Activated T-helper 1 cell treated with Interleukin-2 at 50 U/mL for 16 hours (primary cell): Measurements from ENCODE around the gene PIGT.

Source experiments
- DNase-seq: peaks from one replicate; pipeline ENCODE4 v3.0.0-alpha.2; 2020; ENCODE audit warnings: low read depth

The PIGT gene

GRCh38 chr20:45415822-45416637 lies at the start of gene PIGT:
TSS of gene PIGT (plus strand) at chr20:45416141. CDS start at chr20:45416157, 16 bp downstream.
- DNase-seq = peak; percentile 84

- DNase-seq = no peak
These were observed 49.7 kb upstream of the PIGT start for GRCh38 chr20:45366192-45366591.

GRCh38 chr20:45366631-45367030 lies 49.3 kb upstream of the PIGT start:
- no peak for DNase-seq

- no peak for DNase-seq
These were observed 48.8 kb upstream of the PIGT start for GRCh38 chr20:45367126-45367525.

GRCh38 chr20:45368221-45368980 lies 47.5 kb upstream of the PIGT start:
- DNase-seq = no peak

GRCh38 chr20:45370571-45371160 lies 45.3 kb upstream of the PIGT start:
- no peak for DNase-seq

- no peak for DNase-seq
These were observed 43.7 kb upstream of the PIGT start for GRCh38 chr20:45372241-45372640.

GRCh38 chr20:45372646-45373352 lies 43.1 kb upstream of the PIGT start:
- no peak for DNase-seq

GRCh38 chr20:45373353-45374100 lies 42.4 kb upstream of the PIGT start:
- DNase-seq = peak; percentile 84

- DNase-seq = no peak
These were observed 41.9 kb upstream of the PIGT start for GRCh38 chr20:45374101-45374467.

- no peak for DNase-seq
These were observed 41.0 kb upstream of the PIGT start for GRCh38 chr20:45374966-45375365.

GRCh38 chr20:45377269-45377668 lies 38.7 kb upstream of the PIGT start:
- no peak for DNase-seq

GRCh38 chr20:45378191-45378590 lies 37.8 kb upstream of the PIGT start, which contains the start of gene TP53TG5:
TSS of gene TP53TG5 (minus strand) at chr20:45378325. CDS start at chr20:45378236, 89 bp downstream.
- DNase-seq = no peak

GRCh38 chr20:45387274-45387673 lies 28.7 kb upstream of the PIGT start:
- no peak for DNase-seq

- DNase-seq = no peak
These were observed 25.0 kb upstream of the PIGT start for GRCh38 chr20:45390931-45391330.

GRCh38 chr20:45391559-45391958 lies 24.4 kb upstream of the PIGT start:
- no peak for DNase-seq

GRCh38 chr20:45392733-45393132 lies 23.2 kb upstream of the PIGT start:
- no peak for DNase-seq

GRCh38 chr20:45394221-45395113 lies 21.5 kb upstream of the PIGT start:
- DNase-seq = no peak

GRCh38 chr20:45395114-45395415 lies 20.9 kb upstream of the PIGT start:
- no peak for DNase-seq

- no peak for DNase-seq
These were observed 16.9 kb upstream of the PIGT start for GRCh38 chr20:45399018-45399417.
